ENCODE measurements around the gene TXN.

Gene TXN

GRCh38 chr9:110256380-110257096 lies at the start of gene TXN:
TXN (minus strand) TSS chr9:110256507; CDS start chr9:110256435, 72 bp downstream.
- TF ChIP-seq CTCF (IDR thresholded peaks at IDR 0.05; ENCODE audit: low read depth, low read length, missing control alignments): no peak
- H3K4me3 ChIP-seq (replicated peaks; ENCODE audit: low read depth, low read length): peak within 1 kb of the TSS; percentile 88
- DNase-seq (ENCODE audit: extremely low read depth, low read depth): peak; percentile 53

GRCh38 chr9:110303133-110303532 lies 46.8 kb upstream of the TXN start:
- no peak overlapping the region for H3K4me3 ChIP-seq (replicated peaks; ENCODE audit: low read depth, low read length)
- no peak for DNase-seq (ENCODE audit: extremely low read depth, low read depth)
- no peak for TF ChIP-seq CTCF (IDR thresholded peaks at IDR 0.05; ENCODE audit: low read depth, low read length, missing control alignments)

GRCh38 chr9:110298043-110298605 lies 41.8 kb upstream of the TXN start:
- no peak for TF ChIP-seq CTCF (IDR thresholded peaks at IDR 0.05; ENCODE audit: low read depth, low read length, missing control alignments)
- DNase-seq (ENCODE audit: extremely low read depth, low read depth): no peak
- no peak overlapping the region for H3K4me3 ChIP-seq (replicated peaks; ENCODE audit: low read depth, low read length)

- no peak for DNase-seq (ENCODE audit: extremely low read depth, low read depth)
- H3K4me3 ChIP-seq (replicated peaks; ENCODE audit: low read depth, low read length): no peak overlapping the region
- no peak for TF ChIP-seq CTCF (IDR thresholded peaks at IDR 0.05; ENCODE audit: low read depth, low read length, missing control alignments)
Measured at GRCh38 chr9:110293248-110293647, 36.9 kb upstream of the TXN start.

- no peak for TF ChIP-seq CTCF (IDR thresholded peaks at IDR 0.05; ENCODE audit: low read depth, low read length, missing control alignments)
- DNase-seq (ENCODE audit: extremely low read depth, low read depth): no peak
- no peak overlapping the region for H3K4me3 ChIP-seq (replicated peaks; ENCODE audit: low read depth, low read length)
Measured at GRCh38 chr9:110291921-110292557, 35.7 kb upstream of the TXN start.

- TF ChIP-seq CTCF (IDR thresholded peaks at IDR 0.05; ENCODE audit: low read depth, low read length, missing control alignments): no peak
- no peak for DNase-seq (ENCODE audit: extremely low read depth, low read depth)
- H3K4me3 ChIP-seq (replicated peaks; ENCODE audit: low read depth, low read length): no peak overlapping the region
Measured at GRCh38 chr9:110290001-110290400, 33.7 kb upstream of the TXN start.
